HG03342 (cell line): ENCODE results near the gene SIL1.
"Not testable (repeated sequence)": the region's sequence is repeated elsewhere in the genome, so short reads cannot be mapped to it uniquely, and the experiment has no call there.

Source experiments
- ATAC-seq: cut with Tn5 transposase; IDR thresholded peaks from one replicate; pipeline ENCODE4 v1.9.1; 2021; ENCODE audit warnings: mild to moderate bottlenecking, moderate library complexity; ENCODE audit not compliant: unreplicated experiment

SIL1 gene

DNA sequence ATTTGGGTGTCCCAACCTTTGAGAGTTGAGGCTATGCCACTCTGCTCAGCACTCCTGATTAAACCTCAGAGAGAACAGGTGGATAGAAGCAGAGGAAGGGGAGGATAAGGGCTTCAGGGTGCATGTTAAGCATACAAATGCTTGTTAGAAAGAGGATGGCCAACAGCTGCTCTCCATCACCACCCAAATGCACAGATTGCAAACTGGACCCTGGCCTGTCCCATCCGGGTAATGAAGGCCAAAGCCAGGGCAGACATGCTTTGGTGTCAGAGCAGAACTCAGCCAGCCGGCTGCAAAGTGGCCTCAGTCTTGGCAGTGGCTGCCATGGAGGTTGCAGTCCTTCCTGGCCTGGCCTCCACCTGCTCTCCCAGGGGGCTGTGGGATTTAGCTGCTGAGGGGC is 84.3 kb downstream of the SIL1 start:
- ATAC-seq = no peak

DNA sequence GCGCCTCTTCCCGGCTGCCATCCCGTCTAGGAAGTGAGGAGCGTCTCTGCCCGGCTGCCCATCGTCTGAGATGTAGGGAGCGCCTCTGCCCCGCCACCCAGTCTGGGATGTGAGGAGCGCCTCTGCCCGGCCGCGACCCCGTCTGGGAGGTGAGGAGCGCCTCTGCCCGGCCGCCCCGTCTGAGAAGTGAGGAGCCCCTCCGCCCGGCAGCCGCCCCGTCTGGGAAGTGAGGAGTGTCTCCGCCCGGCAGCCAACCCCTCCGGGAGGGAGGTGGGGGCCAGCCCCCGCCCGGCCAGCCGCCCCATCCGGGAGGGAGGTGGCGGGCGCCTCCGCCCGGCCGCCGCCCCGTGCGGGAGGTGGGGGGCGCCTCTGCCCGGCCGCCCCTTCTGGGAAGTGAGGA is 85.8 kb downstream of the SIL1 start:
- not testable (repeated sequence) for ATAC-seq

GRCh38 chr5:139110526-139111168 is 87.5 kb downstream of the SIL1 start:
- no peak for ATAC-seq

GRCh38 chr5:139108063-139108824 is 89.9 kb downstream of the SIL1 start:
- ATAC-seq = no peak

DNA sequence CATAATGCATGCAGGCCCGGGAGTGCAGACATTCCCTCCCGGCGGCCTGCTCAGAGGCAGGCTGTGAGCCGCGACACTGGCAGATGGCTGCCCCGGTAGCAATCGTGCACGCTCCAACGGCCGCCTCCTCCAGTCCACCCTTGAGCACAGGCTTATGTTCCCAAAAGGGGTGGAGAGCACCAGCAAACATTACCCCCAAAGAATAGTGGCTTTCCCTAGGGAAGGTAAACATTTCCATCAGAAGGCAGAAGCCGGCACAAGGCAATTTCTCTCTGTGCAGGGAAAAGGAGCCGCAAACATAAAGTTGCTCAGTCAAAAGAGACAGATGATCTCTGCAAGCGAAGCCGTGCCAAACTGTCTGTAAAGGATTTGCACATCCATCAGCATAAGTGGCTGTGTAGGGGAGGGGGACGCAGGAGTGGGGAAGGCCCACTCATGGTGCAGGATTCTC is 92.5 kb downstream of the SIL1 start:
- ATAC-seq = no peak

DNA sequence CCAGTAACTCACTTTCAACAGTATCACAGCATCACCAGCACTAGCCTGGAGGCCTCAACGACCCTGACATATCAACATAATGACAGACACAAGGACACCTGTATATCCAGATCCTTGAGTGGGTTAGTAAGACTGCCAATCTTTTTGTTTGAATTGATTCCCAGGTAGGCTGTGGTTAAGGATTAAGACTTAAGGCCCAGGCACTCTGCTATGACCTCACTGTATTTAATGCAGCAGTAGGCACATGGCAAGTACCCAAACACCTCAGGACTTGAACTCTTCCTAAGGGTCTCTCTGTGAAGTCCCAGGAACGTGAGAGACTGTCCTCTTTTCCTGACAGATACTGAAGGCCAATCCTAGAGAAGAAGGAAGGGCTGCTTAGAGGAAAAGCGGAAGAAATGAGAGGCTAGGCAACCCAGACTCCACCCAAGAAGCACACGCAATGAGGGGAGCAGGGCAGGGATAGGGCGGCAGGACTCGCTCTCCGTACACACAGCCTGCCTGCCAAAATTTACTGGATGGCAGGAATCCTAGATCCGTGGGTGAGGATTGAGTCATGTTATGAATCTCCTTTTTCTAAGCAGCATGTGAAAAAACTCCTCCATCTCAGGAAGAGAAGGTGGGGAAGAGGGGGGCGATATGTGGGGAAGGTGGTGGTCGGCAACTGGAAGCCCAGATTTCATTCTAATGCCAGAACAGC is 93.4 kb downstream of the SIL1 start:
- no peak for ATAC-seq

GRCh38 chr5:139103762-139104161 is 94.4 kb downstream of the SIL1 start:
- ATAC-seq = no peak

DNA sequence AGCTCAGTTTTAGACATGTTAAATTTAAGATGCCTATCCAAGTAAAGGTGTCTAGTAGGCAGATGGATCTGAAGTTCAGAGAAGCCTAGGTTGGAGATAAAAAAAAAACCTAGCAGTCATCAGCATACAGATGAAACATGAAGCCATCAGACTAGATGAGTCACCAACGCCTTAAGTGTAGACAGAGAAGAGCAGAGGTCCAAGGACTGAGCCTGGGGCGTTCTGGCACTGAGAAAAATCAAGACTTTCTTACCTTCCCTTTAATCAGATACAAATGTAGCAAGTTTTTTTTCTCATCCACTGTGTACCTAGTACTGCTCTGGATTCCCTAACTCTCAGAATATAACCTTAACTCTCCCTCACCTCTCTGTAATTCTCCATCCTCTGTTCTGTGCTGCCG is 97.3 kb downstream of the SIL1 start:
- ATAC-seq = no peak

- peak; percentile 96 for ATAC-seq
Measured at GRCh38 chr5:139094154-139095131, 103.7 kb downstream of the SIL1 start.

DNA sequence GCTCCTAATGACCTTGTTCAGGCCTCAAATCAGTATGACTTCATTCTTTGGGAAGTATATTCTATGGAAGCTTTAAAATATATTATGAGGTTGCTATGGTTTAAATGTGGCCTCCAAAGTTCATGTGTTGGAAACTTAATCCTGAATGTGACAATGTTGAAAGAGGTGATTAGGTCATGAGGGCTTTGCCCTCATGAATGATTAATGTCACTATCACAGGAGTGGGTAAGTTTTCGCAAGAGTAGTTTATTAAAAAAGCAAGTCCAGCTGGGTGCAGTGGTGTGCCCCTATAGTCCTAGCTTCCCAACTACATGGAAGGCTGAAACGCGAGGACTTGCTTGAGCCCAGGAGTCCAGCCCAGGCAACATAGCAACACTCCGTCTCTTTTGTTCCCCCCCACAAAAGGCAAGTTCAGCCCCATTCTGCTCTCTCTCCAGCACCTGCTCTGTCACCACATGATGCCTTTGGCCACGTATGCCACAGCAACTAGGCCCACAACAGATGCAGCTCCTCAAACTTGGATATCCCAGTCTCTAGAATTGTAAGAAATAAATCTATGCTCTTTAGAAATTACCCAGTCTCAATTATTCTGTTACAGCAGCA is 105.3 kb downstream of the SIL1 start:
- no peak for ATAC-seq

- no peak for ATAC-seq
Measured at GRCh38 chr5:139091439-139092156, 106.6 kb downstream of the SIL1 start.

DNA sequence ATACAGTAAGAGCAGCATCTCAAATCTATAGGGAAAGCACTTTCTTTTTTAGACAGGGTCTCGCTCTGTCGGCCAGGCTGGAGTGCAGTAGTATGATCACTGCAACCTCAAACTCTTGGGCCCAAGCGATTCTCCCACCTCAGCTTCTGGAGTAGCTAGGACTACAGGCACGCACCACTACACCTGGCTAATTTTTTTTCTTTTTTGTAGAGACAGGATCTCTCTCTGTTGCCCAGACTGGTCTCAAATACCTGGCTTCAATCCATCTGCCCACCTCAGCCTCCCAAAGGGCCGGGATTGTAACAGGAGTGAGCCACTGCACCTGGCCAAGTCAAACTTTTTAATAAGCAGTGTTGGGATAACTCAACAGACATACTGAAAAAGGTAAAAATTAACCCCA is 107.6 kb downstream of the SIL1 start:
- ATAC-seq = no peak

- ATAC-seq = no peak
Measured at GRCh38 chr5:139088024-139088423, 110.1 kb downstream of the SIL1 start.

DNA sequence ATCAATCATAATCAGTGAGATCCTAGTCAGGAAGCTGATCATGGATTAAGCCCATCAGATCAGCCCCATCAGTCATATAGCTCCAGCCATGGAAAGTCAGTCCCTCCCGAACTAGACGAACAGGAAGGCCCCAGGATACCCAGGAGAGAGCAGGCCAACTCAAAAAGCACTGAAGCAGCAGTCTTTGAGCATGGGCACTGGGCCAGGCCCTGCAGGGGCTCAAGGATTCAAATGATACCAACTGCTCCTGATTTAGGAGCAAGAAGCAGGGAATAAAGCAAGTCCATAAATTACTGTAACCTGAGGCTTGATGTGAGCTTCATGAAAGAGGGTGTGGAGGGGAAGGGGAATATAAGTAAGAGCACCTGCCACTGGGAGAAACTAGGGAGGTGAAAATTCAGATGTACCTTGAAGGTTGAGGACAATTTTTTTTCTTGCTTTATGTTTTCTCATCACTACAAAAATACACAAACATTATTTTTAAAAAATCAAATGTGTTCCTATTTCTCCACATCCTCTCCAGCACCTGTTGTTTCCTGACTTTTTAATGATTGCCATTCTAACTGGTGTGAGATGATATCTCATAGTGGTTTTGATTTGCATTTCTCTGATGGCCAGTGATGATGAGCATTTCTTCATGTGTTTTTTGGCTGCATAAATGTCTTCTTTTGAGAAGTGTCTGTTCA is 115.2 kb downstream of the SIL1 start:
- no peak for ATAC-seq

- ATAC-seq = no peak
Measured at GRCh38 chr5:139079991-139080610, 118.1 kb downstream of the SIL1 start.

- no peak for ATAC-seq
Measured at GRCh38 chr5:139079225-139079990, 118.8 kb downstream of the SIL1 start.

DNA sequence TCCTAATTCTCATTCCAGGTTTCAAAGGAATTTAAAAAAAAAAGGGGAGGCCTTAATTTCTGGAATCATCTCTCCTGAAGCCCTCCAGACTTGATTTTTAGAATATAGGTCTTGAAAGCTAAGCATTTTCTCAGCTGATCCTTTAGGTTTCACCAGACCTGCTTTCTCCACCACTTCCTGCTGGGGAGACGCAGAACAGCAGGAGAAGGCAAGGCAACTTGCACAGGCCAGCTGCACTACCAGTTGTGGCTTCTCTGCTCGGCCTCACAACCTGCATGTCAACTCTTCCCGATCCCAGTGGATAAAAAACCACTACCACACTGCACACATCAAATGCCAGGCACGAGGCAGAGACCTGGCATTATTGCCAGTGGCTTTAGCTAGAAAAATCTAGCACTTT is 119.8 kb downstream of the SIL1 start:
- ATAC-seq = no peak

DNA sequence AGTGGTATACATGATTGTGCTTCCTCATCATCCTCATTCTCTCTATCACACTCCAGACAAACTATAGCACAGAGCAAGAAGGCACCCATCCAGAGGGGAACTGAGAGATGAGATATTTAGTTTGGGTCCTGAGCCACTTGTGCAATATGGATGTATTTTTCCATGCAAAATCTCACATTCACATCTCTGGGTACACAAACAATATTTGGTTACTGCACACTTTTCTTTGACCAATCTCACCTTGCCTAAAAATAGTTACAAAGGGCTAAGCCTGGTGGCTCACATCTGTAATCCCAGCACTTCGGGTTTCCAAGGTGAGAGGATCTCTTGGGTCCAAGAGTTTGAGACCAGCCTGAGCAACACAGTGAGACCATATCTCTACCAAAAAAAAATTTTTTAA is 120.3 kb downstream of the SIL1 start:
- no peak for ATAC-seq
